ENCODE measurements around the gene PTPRT.

The PTPRT gene

DNA sequence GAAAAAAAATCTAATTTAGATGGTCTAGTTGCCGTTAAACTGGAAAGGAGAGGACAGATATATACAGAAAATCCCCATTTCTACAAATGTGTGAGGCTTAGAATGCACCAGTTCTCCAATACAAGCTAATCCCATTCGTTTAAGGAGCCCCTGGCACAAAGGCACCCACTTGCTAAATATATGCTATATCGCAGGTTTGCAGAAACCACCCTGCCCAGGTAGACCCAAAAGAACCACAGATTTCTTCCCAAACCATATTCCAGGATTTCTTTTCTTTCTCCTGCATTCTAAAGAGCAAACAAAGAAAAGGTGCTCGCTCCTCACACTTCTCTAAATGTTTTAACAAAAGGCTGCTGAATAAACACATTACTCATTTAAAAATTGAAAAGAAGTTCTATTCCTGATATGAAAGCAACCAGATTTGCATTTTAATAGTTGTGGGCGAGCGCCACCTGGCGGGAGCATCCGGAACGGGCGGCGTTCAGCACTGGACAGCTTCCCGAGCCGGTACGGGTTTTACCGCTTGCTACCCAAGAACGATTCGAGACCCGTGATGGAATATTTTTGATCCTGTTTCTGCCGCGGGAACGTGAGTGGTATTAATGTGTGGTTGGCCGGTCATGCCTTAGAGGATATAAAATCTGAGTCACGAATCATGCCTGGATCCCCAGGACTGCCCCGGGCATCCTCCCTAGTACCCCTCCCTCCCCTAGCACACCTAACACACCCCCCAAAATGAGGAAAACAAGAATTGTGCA lies 2.1 kb downstream of the PTPRT start:
- H3K4me1 ChIP-seq (ENCODE audit: control insufficient read depth, insufficient read depth, low read length, poor library complexity, severe bottlenecking), result peaks cover 4% of the 10 kb centered on the region
- H3K36me3 ChIP-seq (ENCODE audit: control insufficient read depth, insufficient read depth, low read length), result no peaks in the 10 kb centered on the region
- no peak overlapping the region for H3K27ac ChIP-seq (ENCODE audit: low read depth, low read length, severe bottlenecking)
- H3K9me3 ChIP-seq (ENCODE audit: control insufficient read depth, low read length), result no peaks in the 10 kb centered on the region
- 3% methylated on average over 17 of the region's 24 CpGs for WGBS, 2 experiments (ENCODE audit: insufficient coverage in 2 of 2)
- no peak overlapping the region for H3K4me3 ChIP-seq (ENCODE audit: extremely low read depth, insufficient read depth, low read length, poor library complexity, severe bottlenecking)

DNA sequence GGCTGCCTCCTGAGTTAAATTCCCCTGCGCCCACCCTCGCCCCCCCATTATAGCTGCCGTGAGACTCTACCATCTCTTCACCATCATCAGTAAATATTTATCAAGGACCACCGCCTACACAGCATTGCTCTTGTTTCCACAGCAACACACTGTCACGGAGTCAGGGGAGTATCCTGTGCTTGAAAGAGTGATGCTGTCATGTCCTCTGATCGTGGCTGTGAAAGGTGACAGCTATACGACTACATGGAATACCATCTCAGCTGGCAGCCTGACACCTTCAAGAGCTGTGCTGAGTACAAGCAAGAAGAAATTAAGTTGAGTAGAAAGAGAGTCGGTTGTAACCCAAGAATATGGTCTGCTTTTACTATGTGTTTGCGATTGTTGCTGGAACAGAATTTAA lies 3.4 kb downstream of the PTPRT start:
- H3K9me3 ChIP-seq (ENCODE audit: control insufficient read depth, low read length), result no peaks in the 10 kb centered on the region
- no peaks in the 10 kb centered on the region for H3K36me3 ChIP-seq (ENCODE audit: control insufficient read depth, insufficient read depth, low read length)
- H3K4me3 ChIP-seq (ENCODE audit: extremely low read depth, insufficient read depth, low read length, poor library complexity, severe bottlenecking), result no peak overlapping the region
- H3K4me1 ChIP-seq (ENCODE audit: control insufficient read depth, insufficient read depth, low read length, poor library complexity, severe bottlenecking), result peaks cover 4% of the 10 kb centered on the region
- no peak overlapping the region for H3K27ac ChIP-seq (ENCODE audit: low read depth, low read length, severe bottlenecking)
- 62 to 72% methylated on average over 5 to 6 of the region's 9 CpGs for WGBS, 2 experiments (ENCODE audit: insufficient coverage in 2 of 2)

DNA sequence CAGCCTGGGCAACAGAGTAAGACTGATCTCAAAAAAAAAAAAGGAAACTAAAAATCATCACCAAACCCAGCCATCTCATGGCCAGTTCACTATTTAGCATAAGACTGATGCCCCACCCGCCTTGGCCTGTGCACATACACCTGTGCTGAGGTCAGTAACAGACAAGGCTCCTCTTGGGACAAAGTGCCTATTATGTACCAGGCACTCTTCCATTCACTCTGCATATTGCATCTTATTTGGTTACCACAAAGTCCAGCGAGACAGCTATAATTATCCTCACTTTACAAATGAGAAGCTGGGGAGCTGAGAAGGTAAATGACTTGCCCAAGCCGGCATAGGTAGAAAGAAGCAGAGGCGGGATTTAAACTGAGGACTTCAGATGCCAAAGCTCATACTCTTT lies 3.8 kb downstream of the PTPRT start:
- peaks cover 4% of the 10 kb centered on the region for H3K4me1 ChIP-seq (ENCODE audit: control insufficient read depth, insufficient read depth, low read length, poor library complexity, severe bottlenecking)
- no peak overlapping the region for H3K4me3 ChIP-seq (ENCODE audit: extremely low read depth, insufficient read depth, low read length, poor library complexity, severe bottlenecking)
- no peaks in the 10 kb centered on the region for H3K9me3 ChIP-seq (ENCODE audit: control insufficient read depth, low read length)
- 77 to 92% methylated on average over 1 to 3 of the region's 4 CpGs for WGBS, 2 experiments (ENCODE audit: insufficient coverage in 2 of 2)
- H3K36me3 ChIP-seq (ENCODE audit: control insufficient read depth, insufficient read depth, low read length), result no peaks in the 10 kb centered on the region
- no peak overlapping the region for H3K27ac ChIP-seq (ENCODE audit: low read depth, low read length, severe bottlenecking)

- Histone ChIP-seq H3K27ac (ENCODE audit: low read depth, low read length, severe bottlenecking) (no peak overlapping the region), H3K36me3 (ENCODE audit: control insufficient read depth, insufficient read depth, low read length) (no peaks in the 10 kb centered on the region), H3K4me3 (ENCODE audit: extremely low read depth, insufficient read depth, low read length, poor library complexity, severe bottlenecking) (no peak overlapping the region), H3K4me1 (ENCODE audit: control insufficient read depth, insufficient read depth, low read length, poor library complexity, severe bottlenecking) (peaks cover 3% of the 10 kb centered on the region), H3K9me3 (ENCODE audit: control insufficient read depth, low read length) (no peaks in the 10 kb centered on the region)
- WGBS, 2 experiments (ENCODE audit: insufficient coverage in 2 of 2), result 71 to 76% methylated on average over 4 of the region's 5 CpGs
Measured at GRCh38 chr20:43183536-43184070, 6.1 kb downstream of the PTPRT start.

DNA sequence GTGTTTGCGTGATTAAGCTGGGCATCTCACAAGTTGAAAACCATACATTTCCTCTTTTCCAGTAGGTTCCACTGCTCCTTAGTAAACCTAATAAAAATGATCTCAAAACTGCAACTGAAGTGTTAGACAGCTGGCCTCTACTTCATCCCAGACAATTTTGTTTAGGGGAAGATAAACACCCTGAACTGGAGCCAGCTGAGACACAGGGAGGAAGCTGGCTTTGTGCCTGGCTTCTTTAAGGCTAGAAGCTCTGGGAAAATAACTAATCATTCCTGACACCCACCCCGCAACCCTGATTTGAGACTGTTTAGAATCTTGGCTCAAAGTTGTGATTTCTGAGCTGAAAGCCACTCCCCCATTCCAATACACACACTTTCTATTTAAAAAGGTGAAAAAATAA lies 11.6 kb downstream of the PTPRT start:
- H3K36me3 ChIP-seq (ENCODE audit: control insufficient read depth, insufficient read depth, low read length), result no peaks in the 10 kb centered on the region
- no CpG with 5 or more reads among the region's 2 CpGs for WGBS, 2 experiments (ENCODE audit: insufficient coverage in 2 of 2)
- no peak overlapping the region for H3K4me3 ChIP-seq (ENCODE audit: extremely low read depth, insufficient read depth, low read length, poor library complexity, severe bottlenecking)

GRCh38 chr20:43176726-43177125 lies 13.0 kb downstream of the PTPRT start:
- WGBS, 2 experiments (ENCODE audit: insufficient coverage in 2 of 2), result 88 to 100% methylated on average over 1 of the region's 2 CpGs
- no peak overlapping the region for H3K27ac ChIP-seq (ENCODE audit: low read depth, low read length, severe bottlenecking)
- no peaks in the 10 kb centered on the region for H3K36me3 ChIP-seq (ENCODE audit: control insufficient read depth, insufficient read depth, low read length)
- no peaks in the 10 kb centered on the region for H3K4me1 ChIP-seq (ENCODE audit: control insufficient read depth, insufficient read depth, low read length, poor library complexity, severe bottlenecking)
- H3K9me3 ChIP-seq (ENCODE audit: control insufficient read depth, low read length), result no peaks in the 10 kb centered on the region
- no peak overlapping the region for H3K4me3 ChIP-seq (ENCODE audit: extremely low read depth, insufficient read depth, low read length, poor library complexity, severe bottlenecking)

More for the DNA sequence above, 11.6 kb downstream of the PTPRT start:
- Histone ChIP-seq H3K9me3 (ENCODE audit: control insufficient read depth, low read length) (no peaks in the 10 kb centered on the region), H3K4me1 (ENCODE audit: control insufficient read depth, insufficient read depth, low read length, poor library complexity, severe bottlenecking) (no peaks in the 10 kb centered on the region), H3K27ac (ENCODE audit: low read depth, low read length, severe bottlenecking) (no peak overlapping the region)

DNA sequence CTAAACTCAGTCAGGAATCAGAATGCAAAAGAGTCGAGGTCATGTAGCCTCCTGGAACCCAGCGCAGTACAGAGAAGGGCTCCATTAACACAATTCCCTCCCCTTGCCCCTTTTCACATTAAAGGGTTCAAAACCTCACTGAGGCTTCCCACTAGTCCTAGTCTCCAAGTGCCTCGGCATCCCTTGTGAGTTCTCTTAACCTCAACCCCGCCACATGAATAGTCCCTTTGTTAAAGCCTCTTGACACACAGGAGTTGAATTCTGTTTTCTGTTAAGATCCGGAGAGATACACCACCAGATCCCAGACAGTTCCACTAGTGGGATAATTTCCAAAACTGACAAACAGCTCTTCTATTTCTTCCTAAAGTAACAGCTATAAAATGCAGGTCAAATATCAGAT lies 17.8 kb downstream of the PTPRT start:
- Histone ChIP-seq H3K9me3 (ENCODE audit: control insufficient read depth, low read length) (no peaks in the 10 kb centered on the region), H3K4me3 (ENCODE audit: extremely low read depth, insufficient read depth, low read length, poor library complexity, severe bottlenecking) (no peak overlapping the region), H3K4me1 (ENCODE audit: control insufficient read depth, insufficient read depth, low read length, poor library complexity, severe bottlenecking) (no peaks in the 10 kb centered on the region), H3K36me3 (ENCODE audit: control insufficient read depth, insufficient read depth, low read length) (no peaks in the 10 kb centered on the region), H3K27ac (ENCODE audit: low read depth, low read length, severe bottlenecking) (no peak overlapping the region)
- 80 to 97% methylated on average over 3 to 5 of the region's 5 CpGs for WGBS, 2 experiments (ENCODE audit: insufficient coverage in 2 of 2)

GRCh38 chr20:43170771-43171170 lies 18.9 kb downstream of the PTPRT start:
- Histone ChIP-seq H3K9me3 (ENCODE audit: control insufficient read depth, low read length) (no peaks in the 10 kb centered on the region), H3K27ac (ENCODE audit: low read depth, low read length, severe bottlenecking) (no peak overlapping the region), H3K4me3 (ENCODE audit: extremely low read depth, insufficient read depth, low read length, poor library complexity, severe bottlenecking) (no peak overlapping the region), H3K36me3 (ENCODE audit: control insufficient read depth, insufficient read depth, low read length) (no peaks in the 10 kb centered on the region), H3K4me1 (ENCODE audit: control insufficient read depth, insufficient read depth, low read length, poor library complexity, severe bottlenecking) (no peaks in the 10 kb centered on the region)
- WGBS, 2 experiments (ENCODE audit: insufficient coverage in 2 of 2), result 100% methylated on average over 3 of the region's 4 CpGs; no CpG with 5 or more reads in 1 of the 2 experiments

GRCh38 chr20:43167615-43168014 lies 22.1 kb downstream of the PTPRT start:
- Histone ChIP-seq H3K4me1 (ENCODE audit: control insufficient read depth, insufficient read depth, low read length, poor library complexity, severe bottlenecking) (no peaks in the 10 kb centered on the region), H3K4me3 (ENCODE audit: extremely low read depth, insufficient read depth, low read length, poor library complexity, severe bottlenecking) (no peak overlapping the region), H3K9me3 (ENCODE audit: control insufficient read depth, low read length) (no peaks in the 10 kb centered on the region), H3K27ac (ENCODE audit: low read depth, low read length, severe bottlenecking) (no peak overlapping the region), H3K36me3 (ENCODE audit: control insufficient read depth, insufficient read depth, low read length) (no peaks in the 10 kb centered on the region)

DNA sequence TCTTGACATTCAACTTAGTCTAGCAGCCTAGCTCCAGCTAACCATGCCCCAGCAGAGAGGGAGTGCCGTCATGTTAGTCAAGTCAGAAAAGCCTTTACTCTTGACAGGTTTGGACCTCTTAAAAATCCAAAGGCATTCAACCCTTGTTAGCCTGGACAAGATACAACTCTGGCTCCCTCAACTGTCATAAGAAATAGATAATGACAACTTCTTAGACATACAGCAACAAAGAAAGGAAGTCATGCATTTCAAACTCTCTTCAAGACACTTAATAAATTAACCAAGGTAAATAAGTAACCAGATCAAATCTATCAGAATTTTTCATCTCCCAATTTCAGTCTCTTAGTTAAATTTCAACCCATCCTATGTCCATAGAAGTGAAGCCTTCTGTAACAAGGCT lies 22.7 kb downstream of the PTPRT start:
- WGBS, 2 experiments (ENCODE audit: insufficient coverage in 2 of 2), result 50 to 88% methylated on average over 1 of the region's 1 CpG
- Histone ChIP-seq H3K36me3 (ENCODE audit: control insufficient read depth, insufficient read depth, low read length) (no peaks in the 10 kb centered on the region), H3K4me3 (ENCODE audit: extremely low read depth, insufficient read depth, low read length, poor library complexity, severe bottlenecking) (no peak overlapping the region), H3K9me3 (ENCODE audit: control insufficient read depth, low read length) (no peaks in the 10 kb centered on the region), H3K27ac (ENCODE audit: low read depth, low read length, severe bottlenecking) (no peak overlapping the region), H3K4me1 (ENCODE audit: control insufficient read depth, insufficient read depth, low read length, poor library complexity, severe bottlenecking) (no peaks in the 10 kb centered on the region)

GRCh38 chr20:43165611-43166010 lies 24.1 kb downstream of the PTPRT start:
- Histone ChIP-seq H3K27ac (ENCODE audit: low read depth, low read length, severe bottlenecking) (no peak overlapping the region), H3K36me3 (ENCODE audit: control insufficient read depth, insufficient read depth, low read length) (no peaks in the 10 kb centered on the region), H3K4me3 (ENCODE audit: extremely low read depth, insufficient read depth, low read length, poor library complexity, severe bottlenecking) (no peak overlapping the region), H3K4me1 (ENCODE audit: control insufficient read depth, insufficient read depth, low read length, poor library complexity, severe bottlenecking) (no peaks in the 10 kb centered on the region), H3K9me3 (ENCODE audit: control insufficient read depth, low read length) (no peaks in the 10 kb centered on the region)
- 89% methylated on average over 6 of the region's 6 CpGs for whole genome bisulfite sequencing, 2 experiments (ENCODE audit: insufficient coverage in 2 of 2)
